Endothelial cell of hepatic sinusoid (primary cell): Measurements from ENCODE around the gene MPDU1.
"Not testable (repeated sequence)": the region's sequence is repeated elsewhere in the genome, so short reads cannot be mapped to it uniquely, and the experiment has no call there.

Experiments
- in situ Hi-C: cut with HindIII; loops from 2 replicates; pipeline ENCODE4 v1.10.0; 2017; ENCODE audit warnings: low sequenced_read_pairs

The MPDU1 gene

DNA sequence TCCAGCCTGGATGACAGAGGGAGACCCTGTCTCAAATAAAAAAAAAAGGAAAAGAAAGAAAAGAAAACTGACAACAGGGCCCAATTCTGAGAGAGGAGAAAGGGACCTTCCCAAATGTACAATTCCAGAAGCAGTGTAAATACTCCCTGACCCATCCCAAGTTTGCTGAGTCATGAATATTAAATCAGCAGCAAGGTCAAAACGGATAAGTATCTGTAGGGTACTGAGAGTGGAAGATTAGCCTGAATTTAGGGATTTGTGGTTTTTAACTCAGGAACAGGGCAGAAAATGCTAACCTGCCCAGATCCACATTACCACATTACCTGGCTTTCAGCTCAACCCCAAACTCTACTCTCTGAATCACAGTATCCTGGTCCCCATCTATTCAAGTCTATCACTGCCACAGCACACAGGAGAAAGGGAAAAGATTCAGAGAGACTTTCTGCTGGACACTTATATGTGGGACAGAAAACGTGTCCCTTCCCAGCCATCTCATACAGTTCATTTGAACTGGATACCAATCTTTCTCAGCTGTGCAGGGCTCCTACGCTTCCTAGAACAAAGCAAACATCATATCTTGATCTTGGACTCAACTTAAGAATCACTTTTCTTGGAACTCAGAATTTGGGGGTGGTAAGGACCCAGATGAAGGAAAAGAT lies 28.1 kb downstream of the MPDU1 start:
- in situ Hi-C loops = no loop called here

DNA sequence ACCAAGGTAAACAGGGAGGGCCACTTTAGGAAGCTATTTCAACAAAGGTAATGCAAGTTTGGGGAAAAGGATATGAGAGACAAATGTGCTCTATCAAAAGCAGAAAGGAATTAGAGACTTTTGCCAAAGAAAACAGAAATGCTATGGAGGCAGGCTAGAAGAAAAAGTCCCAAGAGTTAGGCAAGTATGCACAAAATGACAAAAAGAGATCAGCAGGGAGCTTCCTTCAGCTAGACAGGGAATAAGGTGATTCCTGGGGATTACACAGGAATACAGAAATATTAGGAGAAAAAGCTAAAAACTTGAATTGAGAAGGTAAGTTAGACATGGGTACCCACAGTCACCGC lies 28.6 kb downstream of the MPDU1 start:
- in situ Hi-C loops = no loop called here

DNA sequence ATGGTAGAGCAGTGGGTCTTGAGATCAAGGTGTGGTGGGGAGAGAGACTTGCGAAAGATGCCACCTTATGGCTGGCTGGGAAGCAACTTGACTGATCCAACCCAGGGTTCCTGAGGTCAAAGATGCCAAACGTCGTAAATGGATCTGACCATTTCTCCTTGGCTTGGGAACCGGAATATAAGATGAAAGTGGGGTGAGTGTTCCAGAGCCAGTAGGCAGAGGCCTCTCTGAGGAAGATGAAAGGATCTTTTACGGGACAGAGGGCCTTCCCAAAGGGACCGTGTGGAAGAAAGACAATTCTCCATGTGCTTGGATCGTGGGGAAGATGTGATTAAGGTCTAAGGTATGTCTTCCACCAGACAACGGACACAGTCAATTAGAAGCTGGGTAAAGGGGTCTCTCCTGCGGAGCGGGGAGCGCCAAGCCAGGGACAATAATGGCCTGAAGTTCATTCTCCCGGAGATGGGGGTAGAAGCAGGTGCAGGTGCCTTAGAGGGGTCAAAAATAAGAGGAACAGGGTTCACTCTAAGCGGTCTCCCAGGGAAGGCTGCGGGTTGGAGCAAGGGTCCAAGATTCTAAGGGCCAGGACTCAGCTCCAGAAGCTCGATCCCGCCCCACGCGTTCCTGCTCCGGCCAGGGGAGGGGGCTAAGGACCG lies 30.2 kb downstream of the MPDU1 start:
- in situ Hi-C loops = no loop called here

DNA sequence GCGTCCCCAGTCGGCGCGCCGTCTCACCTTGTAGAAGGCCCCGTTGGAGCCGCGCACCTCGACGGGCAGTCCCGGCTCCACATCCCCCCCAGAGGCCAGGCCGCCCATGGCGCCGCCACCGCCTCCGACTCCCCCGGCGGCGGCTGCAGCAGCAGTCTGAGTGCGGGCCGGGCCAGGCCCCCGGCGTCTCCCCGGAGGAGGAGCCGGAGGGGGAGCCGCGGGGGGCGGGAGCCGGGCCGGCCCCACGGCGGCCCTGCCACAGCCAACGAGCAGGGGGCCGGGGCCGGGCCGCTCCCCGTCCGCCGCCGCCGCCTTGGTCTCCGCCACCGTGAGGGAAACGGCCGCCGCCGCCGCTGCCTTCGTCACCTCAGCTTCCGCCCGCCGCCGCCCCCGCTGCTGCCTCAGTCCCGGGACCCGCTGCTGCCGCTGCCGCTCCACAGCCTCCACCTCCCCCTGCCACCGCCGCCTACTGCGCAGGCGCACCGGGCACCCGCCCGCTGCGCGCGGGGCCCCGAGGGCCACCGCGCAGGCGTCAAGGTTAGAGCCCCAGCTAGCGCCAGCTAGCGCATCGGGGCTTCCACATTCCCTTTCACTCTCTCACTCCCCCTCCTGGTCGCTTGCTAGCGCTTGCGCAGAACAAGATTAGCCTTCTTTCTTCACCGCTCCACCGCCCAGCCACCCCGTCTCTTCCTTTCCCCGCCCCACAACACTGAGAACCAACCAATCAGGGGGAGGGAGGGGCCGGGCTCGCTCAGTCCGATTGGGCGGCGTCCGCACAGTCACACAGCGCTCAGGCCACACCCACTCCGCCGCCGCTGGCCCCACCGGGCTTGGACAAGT lies 31.0 kb downstream of the MPDU1 start, which contains the start of gene FXR2:
TSS of gene FXR2 (minus strand) at position 473 of the 840 bp plus-strand sequence. CDS start at position 108, 365 bp downstream.
- in situ Hi-C loops = no loop called here

DNA sequence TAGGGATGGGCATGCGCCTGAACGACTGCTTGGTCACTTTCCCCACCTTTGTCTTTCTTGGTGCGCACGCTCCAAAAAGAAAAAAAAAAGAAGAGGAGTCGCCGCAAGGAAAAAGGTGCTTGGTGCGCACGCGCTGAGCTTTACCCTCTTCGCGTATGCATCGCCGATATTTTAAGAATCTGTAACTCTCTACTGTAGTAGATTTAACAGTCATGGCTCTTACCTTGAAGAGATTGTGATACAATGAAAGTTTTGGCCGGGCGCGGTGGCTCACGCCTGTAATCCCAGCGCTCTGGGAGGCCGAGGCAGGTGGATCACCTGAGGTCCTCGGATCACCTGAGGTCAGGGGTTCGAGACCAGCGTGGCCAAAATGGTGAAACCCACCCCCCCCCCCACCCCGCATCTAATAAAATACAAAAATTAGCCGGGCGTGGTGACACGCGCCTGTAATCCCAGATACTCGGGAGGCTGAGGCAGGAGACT lies 31.7 kb downstream of the MPDU1 start:
- in situ Hi-C loops = no loop called here

DNA sequence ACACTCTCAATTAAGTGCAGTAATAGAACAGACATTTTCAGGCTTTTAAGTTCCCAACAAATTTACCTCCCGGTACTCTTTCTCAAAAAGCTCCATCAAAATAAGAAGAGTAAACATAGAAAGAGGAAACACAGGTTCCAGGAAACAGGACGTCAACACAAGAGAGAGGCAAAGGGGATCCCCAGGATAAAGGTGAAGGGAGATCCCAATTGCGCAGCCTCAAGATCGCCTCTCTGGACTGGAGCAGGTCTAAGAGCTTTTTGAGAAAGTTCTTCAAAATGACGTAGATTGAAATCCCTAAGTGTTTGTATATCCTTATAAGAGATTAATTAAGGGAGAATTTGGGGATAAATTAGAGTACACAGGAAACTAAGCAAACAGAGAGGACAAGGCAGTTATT lies 35.0 kb downstream of the MPDU1 start:
- in situ Hi-C loops = no loop called here

DNA sequence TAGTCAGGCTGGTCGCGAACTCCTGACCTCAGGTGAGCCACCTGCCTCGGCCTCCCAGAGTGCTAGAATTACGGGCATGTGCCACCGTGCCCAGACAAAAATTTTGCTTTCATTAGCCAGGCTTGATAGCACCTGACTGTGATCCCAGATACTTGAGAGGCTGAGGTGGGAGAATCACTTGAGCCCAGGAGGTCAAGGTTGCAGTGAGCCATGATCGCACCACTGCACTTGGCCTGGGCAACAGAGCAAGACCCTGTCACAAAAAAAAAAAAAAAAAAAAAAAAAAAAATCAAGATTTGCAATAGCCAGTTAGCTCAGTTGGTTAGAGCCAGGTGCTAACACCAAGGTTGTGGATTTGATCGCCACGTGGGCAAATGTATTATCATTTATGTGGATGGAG lies 37.2 kb downstream of the MPDU1 start:
- in situ Hi-C loops = no loop called here

DNA sequence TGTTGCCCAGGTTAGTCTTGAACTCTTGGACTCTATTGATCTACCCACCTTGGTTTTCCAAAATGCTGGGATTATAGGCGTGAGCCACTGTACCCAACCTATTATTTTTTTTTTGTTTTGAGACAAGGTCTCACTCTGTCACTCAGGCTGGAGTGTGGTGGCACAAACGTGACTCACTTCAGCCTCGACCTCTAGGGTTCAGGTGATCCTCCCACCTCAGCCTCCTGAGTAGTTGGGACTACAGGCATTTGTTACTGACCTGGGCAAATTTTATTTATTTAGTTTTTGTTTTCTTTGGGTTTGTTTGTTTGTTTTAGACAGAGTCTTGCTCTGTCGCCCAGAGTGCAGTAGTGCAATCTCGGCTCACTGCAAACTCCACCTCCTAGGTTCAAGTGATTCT lies 40.0 kb downstream of the MPDU1 start:
- in situ Hi-C loops = no loop called here

DNA sequence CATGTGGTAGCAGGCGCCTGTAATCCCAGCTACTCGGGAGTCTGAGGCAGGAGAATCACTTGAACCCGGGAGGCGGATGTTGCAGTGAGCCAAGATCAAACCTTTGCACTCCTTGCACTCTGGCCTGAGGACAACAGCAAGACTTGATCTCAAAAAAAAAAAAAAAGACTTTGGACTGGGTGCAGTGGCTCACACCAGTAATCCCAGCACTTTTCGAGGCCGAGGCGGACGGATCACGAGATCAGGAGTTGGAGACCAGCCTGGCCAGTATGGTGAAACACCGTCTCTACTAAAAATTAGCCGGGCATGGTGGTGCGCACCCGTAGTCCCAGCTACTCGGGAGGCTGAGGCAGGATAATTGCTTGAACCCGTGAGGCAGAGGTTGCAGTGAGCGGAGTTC lies 42.1 kb downstream of the MPDU1 start:
- in situ Hi-C loops = not testable (repeated sequence)

DNA sequence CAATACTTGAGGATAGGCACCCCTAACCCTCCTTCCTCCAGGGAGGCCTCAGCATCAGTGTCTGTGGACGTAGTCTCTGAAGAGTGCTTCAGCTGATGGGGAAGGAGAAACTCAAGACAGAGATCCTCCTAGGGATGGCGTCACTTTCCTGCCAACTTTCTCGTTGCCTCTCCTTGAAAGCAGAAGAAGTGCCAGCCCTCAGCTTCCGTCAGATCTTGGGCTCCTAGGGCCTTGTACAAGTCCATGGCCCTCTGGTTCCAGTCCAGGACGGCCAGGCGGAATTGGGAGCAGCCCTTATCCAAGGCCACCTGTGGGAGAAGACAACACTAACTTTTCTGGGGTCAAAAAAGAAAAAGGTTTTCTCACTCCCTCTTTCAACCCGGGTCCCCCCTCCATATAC lies 42.7 kb downstream of the MPDU1 start:
- in situ Hi-C loops = no loop called here

DNA sequence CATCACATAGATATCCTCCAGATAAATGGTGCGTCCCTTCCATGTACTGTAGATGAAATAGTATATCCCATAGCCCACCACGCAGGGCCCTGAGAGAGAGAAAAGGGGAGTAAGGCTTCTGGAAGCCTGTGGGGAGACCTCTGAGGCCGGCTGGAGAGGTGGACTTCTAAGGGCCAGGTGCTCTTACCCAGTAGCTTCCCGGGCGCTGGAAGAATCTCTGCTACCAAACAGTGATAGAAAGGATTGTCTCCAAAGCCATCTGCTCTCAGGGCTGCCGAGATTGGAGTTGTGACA lies 43.3 kb downstream of the MPDU1 start:
- in situ Hi-C loops = no loop called here

DNA sequence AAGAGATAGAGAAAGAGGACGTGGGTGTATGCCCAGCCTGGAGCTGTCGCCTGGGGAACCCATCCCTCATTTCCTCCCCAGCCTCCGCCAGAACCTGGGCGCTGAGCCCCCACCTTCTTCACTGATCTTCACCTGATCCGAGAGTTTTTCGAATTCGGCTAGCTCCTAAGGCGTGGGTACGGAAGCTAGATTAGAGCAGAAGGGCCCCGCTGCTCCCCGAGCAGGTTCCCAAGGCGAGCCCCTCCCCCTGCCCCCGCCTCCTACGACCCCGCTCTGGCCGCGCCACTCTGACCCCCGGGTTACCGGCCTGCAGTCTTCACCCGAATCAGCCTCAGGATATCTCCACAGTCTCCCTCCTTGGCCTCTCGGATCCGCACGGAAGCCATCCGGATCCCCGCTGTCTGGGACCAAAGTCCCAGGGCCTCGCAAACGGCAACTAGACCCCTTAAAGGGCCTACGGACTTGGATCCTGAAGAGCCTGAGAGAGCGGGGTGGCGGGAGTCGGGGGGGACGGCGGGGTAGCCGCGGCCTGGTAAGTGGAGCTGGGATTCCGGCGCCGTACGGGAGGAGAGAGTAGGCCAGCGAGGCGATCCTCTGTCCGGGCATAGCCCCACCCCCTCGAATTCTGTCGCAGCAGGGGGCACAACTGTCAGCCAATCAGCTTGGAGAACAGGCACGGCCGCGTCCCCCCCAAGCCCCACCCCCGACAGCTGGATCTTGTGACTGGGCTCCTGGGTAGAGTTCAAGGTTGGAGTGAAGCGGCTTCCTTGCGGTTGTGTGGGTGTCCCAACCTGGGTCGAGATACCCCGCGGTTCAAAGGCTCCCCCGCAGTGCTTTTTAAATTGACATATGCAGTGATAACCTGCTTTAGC lies 43.8 kb downstream of the MPDU1 start, which contains the start of gene SAT2:
TSS of gene SAT2 (minus strand) at position 572 of the 872 bp plus-strand sequence. CDS start at position 386, 186 bp downstream.
- in situ Hi-C loops = no loop called here

DNA sequence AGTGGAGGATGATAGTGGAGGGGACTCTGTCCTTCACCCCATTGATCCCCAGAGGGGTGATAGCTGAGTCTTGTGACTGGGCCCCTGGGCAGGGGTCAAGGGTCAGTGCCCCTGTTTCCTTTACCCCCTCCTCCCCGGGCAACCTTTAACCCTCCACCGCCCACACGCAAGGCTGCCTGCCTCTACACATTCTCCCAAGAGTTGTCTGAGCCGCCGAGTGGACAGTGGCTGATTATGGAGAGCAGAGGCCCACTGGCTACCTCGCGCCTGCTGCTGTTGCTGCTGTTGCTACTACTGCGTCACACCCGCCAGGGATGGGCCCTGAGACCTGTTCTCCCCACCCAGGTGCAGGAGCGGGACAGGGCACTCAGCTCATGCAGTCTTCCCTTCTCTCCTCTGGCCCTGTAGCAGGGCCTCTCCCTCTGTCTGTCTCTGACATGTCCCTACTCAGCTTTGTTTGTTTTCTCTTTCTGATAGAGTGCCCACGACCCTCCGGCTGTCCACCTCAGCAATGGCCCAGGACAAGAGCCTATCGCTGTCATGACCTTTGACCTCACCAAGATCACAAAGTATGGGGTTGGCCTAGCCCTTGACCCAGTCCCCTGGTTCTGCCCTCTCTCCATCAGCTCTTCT lies 46.4 kb downstream of the MPDU1 start, which contains the start of gene SHBG:
TSS of gene SHBG (plus strand) at position 197 of the 633 bp plus-strand sequence. CDS start at position 235, 38 bp downstream.
- in situ Hi-C loops = no loop called here

DNA sequence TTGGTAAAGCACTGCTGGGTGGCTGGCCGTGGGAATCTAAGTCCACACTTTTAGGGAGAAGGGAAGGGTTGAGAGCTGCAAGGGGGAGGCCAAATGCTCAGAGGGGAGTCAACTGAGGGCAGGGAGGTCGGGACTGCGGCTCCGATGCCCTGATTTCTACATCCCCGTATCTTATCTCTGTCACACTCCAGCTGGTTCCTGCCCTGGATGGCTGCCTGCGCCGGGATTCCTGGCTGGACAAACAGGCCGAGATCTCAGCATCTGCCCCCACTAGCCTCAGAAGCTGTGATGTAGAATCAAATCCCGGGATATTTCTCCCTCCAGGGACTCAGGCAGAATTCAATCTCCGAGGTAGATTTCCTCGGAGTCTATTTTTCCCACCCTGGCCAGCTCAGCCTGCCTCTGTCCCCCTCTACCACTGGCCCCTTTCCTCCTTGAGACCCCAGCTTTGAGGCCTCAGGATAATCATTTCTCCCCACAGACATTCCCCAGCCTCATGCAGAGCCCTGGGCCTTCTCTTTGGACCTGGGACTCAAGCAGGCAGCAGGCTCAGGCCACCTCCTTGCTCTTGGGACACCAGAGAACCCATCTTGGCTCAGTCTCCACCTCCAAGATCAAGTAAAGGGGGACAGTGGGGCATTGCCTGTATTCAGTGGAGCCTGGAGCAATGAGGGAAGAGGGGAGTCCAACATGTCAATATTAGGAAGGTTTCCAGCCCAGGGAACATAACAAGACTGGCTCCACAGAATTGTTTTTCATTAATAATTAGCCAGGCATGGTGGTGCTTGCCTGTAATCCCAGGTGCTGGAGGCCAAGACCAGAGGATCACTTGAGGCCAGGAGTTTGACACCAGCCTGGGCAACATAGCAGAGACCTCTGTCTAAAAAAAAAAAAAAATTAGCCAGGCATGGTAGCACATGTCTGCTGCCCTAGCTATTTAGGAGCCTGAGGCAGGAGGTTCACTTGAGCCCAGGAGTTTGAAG lies 48.0 kb downstream of the MPDU1 start:
- in situ Hi-C loops = no loop called here

DNA sequence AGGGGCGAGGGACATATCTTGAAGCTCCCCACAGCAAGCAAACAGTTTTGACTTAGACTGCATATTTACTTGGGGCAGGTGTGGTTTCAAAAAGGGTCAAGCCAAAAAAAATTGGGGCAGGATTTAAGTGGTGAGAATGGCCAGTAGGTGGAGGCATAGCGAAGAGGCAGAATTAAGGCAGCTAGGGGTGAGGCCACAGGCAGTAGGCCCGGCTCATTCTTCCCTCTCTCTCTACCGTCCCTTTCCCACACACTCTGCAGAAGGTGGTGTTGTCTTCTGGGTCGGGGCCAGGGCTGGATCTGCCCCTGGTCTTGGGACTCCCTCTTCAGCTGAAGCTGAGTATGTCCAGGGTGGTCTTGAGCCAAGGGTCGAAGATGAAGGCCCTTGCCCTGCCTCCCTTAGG lies 48.8 kb downstream of the MPDU1 start:
- in situ Hi-C loops = no loop called here

DNA sequence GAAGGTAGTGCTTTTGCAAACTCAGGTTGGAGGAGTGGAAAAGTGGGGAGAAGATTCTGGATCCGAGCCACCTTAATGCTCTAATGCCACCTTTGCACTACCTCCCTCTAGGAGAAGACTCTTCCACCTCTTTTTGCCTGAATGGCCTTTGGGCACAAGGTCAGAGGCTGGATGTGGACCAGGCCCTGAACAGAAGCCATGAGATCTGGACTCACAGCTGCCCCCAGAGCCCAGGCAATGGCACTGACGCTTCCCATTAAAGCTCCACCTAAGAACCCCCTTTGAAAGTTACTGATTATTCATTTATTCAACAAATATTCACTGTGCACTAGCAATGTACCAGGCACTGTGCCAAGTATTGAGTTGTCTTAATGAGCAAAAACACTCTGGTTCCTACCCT lies 49.4 kb downstream of the MPDU1 start:
- in situ Hi-C loops = no loop called here

DNA sequence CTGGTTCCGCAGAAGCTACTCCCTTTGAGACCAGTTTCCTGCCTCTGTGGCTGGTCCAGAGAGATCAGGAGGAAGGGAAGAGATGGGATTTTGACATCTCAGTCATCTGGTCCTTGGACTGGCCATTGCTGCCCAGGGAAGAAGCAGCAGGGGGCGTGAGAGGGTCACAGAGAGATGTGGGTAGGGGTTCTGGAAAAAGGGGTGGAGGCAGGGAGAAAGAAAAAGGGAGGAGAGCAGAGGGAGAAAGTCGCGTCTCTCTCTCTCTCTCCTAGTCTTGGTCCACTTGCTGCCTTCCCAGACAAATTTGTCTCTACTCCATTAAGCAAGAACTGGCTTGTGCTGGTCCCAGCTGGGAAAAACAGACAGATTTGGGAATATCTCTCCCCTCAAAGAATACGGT lies 50.7 kb downstream of the MPDU1 start:
- in situ Hi-C loops = no loop called here

DNA sequence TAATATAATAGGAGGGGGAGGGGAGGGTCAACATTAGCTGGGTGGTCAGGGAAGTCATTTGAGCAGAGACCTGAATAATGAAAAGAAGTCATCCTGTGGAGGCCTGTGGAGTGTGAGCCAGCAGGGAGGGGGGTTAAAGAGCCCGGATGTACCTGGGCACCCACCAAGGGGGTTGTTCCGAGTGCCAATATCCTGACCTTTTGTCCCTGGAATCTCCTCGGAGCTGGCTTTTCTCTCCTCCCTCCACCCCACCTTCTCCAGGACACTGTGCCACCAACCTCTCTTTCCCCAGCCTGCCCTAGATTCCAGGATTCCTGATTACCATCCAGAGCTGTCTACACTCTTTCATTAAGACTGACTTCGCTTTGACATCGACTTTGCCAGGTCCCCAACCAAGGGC lies 52.5 kb downstream of the MPDU1 start:
- in situ Hi-C loops = no loop called here
